HG03066 (cell line): ENCODE data around the gene UBL7.
"Not testable (repeated sequence)": the region's sequence is repeated elsewhere in the genome, so short reads cannot be mapped to it uniquely, and the experiment has no call there.

ENCODE experiments used
- ATAC-seq: cut with Tn5 transposase; IDR thresholded peaks from one replicate; pipeline ENCODE4 v1.9.1; 2021; ENCODE audit warnings: low read depth; ENCODE audit not compliant: unreplicated experiment

UBL7 gene

DNA sequence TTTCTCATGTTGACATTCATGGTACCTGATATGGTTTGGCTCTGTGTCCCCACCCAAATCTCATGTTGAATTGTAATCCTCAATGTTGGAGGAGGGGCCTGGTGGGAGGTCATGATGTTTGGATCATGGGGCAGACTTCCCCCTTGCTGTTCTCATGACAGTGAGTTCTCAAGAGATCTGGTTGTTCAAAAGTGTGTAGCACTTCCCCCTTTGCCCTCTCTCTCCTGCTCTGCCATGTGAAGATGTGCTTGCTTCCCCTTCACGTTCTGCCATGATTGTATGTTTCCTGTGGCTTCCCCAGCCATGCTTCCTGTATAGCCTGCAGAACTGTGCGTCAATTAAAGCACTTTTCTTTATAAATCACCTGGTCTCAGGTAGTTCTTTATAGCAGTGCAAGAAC, 3.3 kb upstream of the UBL7 start:
- ATAC-seq = no peak

DNA sequence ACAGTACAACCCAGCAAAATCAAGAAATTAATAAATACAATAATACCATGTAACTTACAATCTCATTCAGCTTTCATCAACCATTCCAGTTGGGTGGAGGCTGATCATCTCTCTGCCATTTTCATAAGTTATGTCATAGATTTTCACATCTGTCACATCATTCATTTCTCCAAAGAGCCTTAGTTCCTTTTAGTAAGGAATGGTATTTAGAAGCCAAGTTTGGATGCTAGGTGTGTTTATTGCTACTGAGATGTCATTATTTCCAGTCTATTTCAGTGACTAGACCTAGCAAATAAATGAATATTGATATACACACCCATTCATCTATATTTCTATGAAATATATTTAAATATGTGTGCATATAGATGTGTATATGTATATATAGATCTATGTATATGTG, 2.7 kb upstream of the UBL7 start:
- ATAC-seq = no peak

DNA sequence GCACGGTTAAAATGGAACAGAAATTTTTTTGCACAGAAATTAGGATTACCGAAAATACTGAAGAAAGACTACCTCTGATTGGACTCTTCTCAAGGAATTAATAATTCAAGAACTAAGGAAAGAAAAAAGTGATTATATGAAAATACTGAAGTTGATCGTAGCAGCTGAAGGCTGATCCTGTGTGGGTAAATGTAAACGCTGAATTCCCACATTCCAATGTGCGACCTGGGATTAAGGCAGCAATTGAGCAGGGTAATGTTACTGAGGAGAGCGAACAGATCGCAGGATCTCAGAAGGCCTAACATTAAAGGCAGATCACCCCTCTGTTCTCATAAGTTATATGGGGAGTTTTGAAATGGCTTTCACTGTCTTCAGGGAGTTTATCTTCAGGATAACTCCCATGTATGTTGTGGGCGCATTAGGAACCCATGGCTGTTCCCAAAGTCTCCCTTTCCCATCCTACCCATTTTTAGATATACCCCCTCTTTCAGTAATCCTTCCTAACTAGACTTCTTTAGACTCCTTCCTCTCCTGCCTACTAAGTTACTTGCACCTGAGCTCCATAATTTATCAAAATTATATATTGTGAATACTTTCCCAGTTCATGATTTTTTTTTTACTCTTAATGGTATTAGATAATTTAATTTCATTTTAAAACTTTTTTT, 1.0 kb upstream of the UBL7 start:
- no peak for ATAC-seq

DNA sequence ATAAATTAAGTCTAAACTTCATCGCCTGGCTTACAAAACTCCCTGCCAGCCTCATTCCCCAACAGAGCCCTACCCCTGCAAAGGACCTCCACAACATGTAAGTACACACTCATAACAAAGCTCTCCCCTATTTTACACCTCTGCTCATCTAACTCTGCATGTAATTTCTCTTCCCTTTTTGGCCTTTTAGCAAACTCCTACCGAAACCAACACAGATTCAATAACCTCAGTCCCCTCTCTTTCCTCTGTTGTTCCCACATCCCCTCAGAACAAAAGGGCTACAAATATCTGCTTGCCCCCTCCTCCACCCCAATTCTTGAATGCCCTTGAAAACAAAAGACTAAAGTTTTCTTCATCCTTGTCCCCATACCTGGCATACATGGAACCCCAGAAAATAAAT, 662 bp downstream of the UBL7 start:
- no peak for ATAC-seq

DNA sequence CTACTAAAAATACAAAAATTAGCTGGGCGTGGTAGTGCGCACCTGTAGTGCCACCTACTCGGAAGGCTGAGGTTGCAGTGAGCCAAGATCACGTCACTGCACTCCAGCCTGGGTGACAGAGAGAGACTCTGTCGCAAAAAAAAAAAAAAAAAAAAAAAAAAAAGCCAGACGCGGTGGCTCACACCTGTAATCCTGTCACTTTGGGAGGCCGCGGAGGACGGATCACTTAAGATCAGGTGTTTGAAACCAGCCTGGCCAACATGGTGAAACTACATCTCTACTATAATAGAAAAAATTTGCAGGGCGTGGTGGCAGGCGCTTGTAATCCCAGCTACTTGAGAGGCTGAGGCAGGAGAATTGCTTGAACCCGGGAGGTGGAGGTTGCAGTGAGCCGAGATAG, 1.2 kb downstream of the UBL7 start:
- not testable (repeated sequence) for ATAC-seq

DNA sequence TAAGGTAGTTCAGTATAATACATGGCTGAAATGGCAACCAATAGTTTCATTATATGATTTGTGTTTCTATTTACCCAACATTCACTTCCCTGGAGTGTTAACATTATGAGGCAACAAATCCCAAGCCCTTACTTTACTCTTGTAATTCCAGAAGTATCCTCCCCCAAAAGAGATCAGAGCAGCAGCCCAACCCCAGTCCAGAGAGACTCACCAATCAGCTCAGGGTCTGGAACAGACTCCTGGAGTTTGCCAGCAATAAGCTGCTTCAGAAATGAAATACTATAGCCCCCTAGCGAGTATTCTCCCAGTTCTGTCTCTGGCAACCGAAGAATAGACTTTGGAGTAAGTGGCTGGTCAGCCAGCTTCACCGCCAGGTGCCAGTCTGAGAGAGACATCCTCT, 2.5 kb downstream of the UBL7 start:
- no peak for ATAC-seq

DNA sequence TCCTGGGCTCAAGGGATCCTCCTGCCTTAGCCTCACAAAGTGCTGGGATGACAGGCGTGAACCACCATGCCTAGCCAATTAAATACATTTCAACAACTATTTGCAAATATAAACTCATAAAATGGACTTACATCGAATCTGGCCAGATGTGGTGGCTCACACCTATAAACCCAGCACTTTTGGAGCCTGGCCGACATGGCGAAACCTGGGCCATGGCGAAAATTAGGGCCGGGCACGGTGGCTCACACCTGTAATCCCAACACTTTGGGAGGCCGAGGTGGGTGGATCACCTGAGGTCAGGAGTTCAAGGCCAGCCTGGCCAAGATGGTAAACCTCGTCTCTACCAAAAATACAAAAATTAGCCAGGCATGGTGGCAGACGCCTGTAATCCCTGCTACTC, 3.9 kb downstream of the UBL7 start:
- not testable (repeated sequence) for ATAC-seq

DNA sequence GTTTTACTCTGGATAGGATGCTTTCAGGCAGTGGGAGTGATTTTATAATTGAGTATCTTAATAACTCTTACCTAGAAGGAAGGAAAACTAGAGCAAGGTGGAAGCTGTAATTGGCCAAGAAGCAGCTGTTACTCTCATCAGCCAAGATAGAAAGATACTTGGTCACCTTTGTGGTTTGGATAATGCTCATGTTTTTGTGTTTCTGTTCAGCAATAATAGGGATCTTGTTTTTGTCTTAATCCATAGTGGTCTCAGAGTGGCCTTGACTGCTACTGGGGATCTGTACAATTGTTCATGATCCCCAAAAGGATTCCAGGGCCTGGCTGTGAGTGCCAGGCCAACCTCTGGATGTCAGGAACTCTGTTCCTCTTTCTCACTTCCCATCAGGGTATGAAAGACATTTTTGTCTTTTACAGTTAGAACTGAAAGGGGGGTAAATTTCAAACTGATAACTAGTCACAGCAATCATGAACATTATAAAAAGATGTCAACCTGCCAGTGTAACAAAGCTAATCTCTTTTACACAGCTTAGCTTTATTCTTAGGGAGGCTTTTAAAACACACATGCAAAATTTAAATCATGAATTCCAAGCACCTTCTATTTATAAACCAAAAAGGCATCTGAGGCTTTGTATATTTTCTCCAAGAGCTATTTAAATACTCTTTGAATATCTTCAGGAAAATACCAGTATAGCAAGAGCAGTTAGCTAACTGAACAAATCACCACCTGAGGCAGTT, 6.0 kb downstream of the UBL7 start:
- no peak for ATAC-seq

GRCh38 chr15:74453925-74454763, 6.8 kb downstream of the UBL7 start:
- no peak for ATAC-seq

DNA sequence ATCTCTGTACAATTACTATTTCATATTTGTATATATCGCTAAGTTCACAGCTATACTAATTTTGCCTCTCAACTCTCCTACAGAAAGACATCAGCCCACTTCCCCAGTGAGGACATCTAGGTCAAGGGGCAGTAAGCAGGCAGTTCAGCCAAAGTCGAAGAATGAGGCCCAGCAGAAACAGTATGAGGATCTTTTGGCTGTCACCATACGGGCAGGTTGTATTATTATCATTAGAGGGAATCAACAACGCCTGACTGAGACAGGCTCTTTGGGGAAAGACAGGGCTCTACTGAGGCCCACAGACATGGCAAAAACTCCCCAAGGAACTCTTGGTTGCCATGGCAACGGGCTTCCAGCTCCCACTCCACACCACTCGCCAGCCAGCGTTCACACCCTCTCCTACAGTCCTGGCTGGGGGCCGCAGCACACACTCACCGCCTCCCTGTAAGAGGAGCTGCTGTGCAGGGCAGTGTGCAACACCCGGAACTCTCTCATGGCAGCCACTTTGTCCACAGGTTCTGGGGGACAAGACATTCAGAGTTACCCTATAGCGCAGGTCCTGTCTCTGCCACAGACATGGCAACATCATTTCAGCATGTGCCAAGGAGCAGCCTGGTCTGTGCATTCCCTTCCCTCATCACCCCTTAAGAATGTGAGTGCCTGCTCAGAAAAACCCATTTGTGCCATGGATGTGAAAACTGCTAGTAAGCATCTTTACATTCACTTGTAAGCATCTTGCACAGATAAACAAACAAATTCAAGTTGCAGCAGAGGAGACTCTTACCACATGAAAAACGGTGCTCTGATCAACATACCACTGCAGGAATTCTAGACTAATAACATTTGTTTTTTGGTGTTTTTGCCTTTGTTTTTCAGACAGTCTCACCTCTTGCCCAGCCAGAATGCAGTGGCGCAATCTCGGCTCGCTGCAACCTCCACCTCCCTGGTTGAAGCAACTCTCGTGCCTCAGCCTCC, 8.8 kb downstream of the UBL7 start:
- no peak for ATAC-seq

DNA sequence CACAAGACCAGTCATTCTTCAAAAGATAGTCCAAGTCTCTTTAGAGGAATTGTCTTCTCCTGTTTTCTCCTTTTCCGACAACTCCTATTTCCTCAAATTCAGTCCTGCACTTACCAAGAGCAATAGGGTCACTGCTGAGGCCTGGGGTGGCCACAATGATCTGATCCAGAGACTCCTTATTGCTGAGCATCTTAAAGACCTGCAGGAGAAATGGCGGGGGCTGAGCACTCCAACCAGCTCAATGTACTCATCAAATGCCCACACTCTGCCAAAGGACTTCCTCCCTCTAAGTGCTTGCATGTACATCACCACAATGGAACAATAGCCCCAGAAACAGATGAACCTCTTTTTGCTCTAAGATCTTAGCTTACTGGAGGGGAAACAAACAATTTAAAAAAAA, 9.6 kb downstream of the UBL7 start:
- ATAC-seq = no peak

- no peak for ATAC-seq
Observed at GRCh38 chr15:74449643-74450205, 11.2 kb downstream of the UBL7 start.

GRCh38 chr15:74449095-74449494, 11.9 kb downstream of the UBL7 start:
- no peak for ATAC-seq

- no peak for ATAC-seq
Observed at GRCh38 chr15:74445816-74446763, 14.9 kb downstream of the UBL7 start.

DNA sequence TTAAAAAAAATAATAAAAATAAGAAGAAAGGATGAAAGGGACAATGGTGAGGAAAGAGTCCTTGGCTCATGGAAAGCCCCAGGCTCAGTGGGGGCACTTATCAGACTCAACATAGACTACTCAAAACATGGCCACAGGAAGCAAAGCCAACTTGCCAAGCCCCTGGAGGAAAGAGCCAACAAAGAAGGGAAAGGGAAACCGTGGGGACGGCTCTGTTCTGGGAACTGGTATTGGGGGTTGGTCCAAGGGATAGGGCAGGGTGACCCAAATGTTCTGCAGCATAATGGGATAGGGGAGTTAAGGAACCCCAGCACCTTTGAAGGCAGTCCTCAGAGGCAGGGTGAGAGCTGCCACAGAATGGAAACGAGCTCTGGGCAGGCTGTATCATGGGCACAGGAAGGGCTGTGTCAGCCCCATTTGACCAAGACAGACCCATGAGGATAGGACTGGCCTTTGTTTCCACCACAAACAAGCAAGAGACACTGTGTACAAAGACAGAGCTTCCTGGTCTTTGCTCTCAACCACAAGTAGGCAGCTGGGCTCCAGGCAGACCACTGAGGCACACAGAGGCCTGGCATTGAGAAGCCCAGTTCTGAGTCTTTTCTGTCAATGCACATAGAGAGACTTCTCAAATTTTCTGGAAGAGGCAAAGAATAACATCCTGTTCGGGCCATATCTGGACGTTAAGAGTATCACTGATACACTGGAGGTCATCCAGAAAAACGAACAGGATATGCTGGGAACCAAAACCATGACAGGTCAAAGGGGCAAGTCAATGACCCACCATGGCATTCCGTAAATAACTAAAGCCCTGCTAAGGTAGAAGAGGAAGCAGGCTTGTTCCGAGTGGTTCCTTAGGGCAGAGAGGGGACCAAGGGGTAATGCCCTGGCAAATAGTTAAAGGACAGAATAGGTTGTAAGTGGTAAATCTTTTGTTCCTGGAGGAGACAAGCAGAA, 16.6 kb downstream of the UBL7 start:
- no peak for ATAC-seq

- ATAC-seq = no peak
Observed at GRCh38 chr15:74443100-74443909, 17.7 kb downstream of the UBL7 start.

DNA sequence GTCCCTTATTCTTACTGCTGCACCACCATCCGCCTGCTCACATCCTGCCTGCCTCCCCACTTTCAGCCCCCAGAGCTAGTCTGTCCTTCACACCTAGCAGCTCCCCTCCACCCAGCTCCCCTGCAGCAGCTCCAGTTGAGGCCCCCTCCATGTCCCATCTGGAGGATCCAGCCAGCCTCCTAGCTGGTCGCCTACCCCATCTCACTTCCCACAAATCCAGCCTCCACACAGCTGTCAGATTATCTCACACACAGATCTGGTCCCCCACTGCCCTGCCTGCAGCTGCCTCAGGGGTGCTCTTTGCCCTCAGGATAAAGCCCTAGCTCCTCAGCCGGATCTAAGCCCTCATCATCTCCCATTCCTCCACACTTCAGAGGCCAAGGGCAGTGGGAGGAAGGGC, 18.4 kb downstream of the UBL7 start:
- no peak for ATAC-seq
